ENCODE results near the gene DEDD. TPM values are rescaled to one million over a fixed set of nuclear protein-coding genes. Genes with fewer than 3 reads are reported as not detected.
A peak's percentile ranks its signal among the peaks of the same experiment; 100 is the strongest.

The DEDD gene
- total and polyA plus RNA-seq, 10 of the 15 experiments (the other 5 are each of a cell fraction or from before 2014, with no cell fraction given): 13.6 to 33.9 (median 30.3) TPM

DNA sequence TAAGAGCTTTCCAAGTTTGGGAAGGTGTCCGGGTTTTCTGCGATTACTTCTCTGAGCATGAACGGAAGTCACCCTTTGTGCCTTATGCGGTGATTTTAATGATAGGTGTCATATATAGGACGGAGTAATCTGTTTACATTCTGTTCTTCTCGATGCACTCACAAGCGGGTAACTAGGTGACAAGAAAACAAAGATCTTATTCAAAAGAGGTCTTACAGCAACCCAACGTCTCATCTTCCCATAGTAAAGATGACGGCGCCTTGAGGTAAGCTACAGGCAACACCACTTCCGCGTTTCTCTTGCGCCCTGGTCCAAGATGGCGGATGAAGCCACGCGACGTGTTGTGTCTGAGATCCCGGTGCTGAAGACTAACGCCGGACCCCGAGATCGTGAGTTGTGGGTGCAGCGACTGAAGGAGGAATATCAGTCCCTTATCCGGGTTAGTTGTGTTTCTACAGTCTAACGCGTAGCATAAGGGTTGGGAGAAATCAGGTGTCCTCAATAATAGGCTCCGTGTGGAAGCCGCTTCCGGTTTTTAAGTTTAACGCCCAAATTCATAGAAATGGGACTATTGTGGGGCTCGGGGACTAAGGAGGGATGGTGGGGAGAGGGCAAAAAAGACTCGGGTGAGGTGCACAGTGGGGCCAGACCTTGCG is 21.3 kb upstream of the DEDD start, which contains the start of gene UFC1 (continued):
- TF ChIP-seq BACH1 (IDR thresholded peaks at IDR 0.05; ENCODE audit: borderline replicate concordance) (no peak), JUNB (IDR thresholded peaks at IDR 0.05) (no peak), HDGF (IDR thresholded peaks at IDR 0.05) (no peak), POU2F2 (IDR thresholded peaks at IDR 0.05; ENCODE audit: borderline replicate concordance, low read depth, low read length) (peak; percentile 71; the same call in 2 of the 3 replicates), LARP7 (IDR thresholded peaks at IDR 0.05) (no peak), IKZF2 (IDR thresholded peaks at IDR 0.05) (0 out of 4 replicates have a peak, but pooled peaks of 1 of the 2 experiments have one; percentile 10), BCL11A (IDR thresholded peaks at IDR 0.05; ENCODE audit: low read depth, low read length) (no peak), NFIC (IDR thresholded peaks at IDR 0.05; ENCODE audit: low read depth, low read length) (peak; percentile 48; the same call in 1 of the 2 replicates), CREB1 (IDR thresholded peaks at IDR 0.05; ENCODE audit: low read depth) (peak; percentile 71; the same call in 1 of the 2 replicates), MEF2A (IDR thresholded peaks at IDR 0.05; ENCODE audit: insufficient read depth, low read depth, low read length) (no peak), SIN3A (IDR thresholded peaks at IDR 0.05; ENCODE audit: low read depth, low read length) (peak; percentile 87), MXI1 (IDR thresholded peaks at IDR 0.05; ENCODE audit: low read depth, low read length) (no peak; the same call in 1 of the 2 replicates), SMAD5 (IDR thresholded peaks at IDR 0.05; ENCODE audit: low read depth) (peak; percentile 71; the same call in 1 of the 2 replicates), ETV6 (conservative IDR thresholded peaks at IDR 0.05 in 1 of 2, IDR thresholded peaks at IDR 0.05 in 1 of 2; ENCODE audit: borderline replicate concordance in 1 of 2, low read depth in 1 of 2) (no peak), CBFB (IDR thresholded peaks at IDR 0.05; ENCODE audit: low read depth) (peak; percentile 85), NBN (IDR thresholded peaks at IDR 0.05) (peak; percentile 90), IRF4 (IDR thresholded peaks at IDR 0.05; ENCODE audit: low read depth, low read length) (no peak), TCF12 (IDR thresholded peaks at IDR 0.05; ENCODE audit: low read depth, low read length) (0 out of 2 replicates have a peak, but pooled peaks have one; percentile 38), GABPA (IDR thresholded peaks at IDR 0.05; ENCODE audit: low read depth) (peak; percentile 98), SREBF2 (IDR thresholded peaks at IDR 0.05; ENCODE audit: low read length) (no peak)
- TF ChIP-seq, protein P1, sequence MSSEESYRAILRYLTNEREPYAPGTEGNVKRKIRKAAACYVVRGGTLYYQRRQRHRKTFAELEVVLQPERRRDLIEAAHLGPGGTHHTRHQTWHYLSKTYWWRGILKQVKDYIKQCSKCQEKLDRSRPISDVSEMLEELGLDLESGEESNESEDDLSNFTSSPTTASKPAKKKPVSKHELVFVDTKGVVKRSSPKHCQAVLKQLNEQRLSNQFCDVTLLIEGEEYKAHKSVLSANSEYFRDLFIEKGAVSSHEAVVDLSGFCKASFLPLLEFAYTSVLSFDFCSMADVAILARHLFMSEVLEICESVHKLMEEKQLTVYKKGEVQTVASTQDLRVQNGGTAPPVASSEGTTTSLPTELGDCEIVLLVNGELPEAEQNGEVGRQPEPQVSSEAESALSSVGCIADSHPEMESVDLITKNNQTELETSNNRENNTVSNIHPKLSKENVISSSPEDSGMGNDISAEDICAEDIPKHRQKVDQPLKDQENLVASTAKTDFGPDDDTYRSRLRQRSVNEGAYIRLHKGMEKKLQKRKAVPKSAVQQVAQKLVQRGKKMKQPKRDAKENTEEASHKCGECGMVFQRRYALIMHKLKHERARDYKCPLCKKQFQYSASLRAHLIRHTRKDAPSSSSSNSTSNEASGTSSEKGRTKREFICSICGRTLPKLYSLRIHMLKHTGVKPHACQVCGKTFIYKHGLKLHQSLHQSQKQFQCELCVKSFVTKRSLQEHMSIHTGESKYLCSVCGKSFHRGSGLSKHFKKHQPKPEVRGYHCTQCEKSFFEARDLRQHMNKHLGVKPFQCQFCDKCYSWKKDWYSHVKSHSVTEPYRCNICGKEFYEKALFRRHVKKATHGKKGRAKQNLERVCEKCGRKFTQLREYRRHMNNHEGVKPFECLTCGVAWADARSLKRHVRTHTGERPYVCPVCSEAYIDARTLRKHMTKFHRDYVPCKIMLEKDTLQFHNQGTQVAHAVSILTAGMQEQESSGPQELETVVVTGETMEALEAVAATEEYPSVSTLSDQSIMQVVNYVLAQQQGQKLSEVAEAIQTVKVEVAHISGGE (CRISPR knock-in tag; IDR thresholded peaks at IDR 0.05): peak; percentile 89
- TF ChIP-seq, protein P2, sequence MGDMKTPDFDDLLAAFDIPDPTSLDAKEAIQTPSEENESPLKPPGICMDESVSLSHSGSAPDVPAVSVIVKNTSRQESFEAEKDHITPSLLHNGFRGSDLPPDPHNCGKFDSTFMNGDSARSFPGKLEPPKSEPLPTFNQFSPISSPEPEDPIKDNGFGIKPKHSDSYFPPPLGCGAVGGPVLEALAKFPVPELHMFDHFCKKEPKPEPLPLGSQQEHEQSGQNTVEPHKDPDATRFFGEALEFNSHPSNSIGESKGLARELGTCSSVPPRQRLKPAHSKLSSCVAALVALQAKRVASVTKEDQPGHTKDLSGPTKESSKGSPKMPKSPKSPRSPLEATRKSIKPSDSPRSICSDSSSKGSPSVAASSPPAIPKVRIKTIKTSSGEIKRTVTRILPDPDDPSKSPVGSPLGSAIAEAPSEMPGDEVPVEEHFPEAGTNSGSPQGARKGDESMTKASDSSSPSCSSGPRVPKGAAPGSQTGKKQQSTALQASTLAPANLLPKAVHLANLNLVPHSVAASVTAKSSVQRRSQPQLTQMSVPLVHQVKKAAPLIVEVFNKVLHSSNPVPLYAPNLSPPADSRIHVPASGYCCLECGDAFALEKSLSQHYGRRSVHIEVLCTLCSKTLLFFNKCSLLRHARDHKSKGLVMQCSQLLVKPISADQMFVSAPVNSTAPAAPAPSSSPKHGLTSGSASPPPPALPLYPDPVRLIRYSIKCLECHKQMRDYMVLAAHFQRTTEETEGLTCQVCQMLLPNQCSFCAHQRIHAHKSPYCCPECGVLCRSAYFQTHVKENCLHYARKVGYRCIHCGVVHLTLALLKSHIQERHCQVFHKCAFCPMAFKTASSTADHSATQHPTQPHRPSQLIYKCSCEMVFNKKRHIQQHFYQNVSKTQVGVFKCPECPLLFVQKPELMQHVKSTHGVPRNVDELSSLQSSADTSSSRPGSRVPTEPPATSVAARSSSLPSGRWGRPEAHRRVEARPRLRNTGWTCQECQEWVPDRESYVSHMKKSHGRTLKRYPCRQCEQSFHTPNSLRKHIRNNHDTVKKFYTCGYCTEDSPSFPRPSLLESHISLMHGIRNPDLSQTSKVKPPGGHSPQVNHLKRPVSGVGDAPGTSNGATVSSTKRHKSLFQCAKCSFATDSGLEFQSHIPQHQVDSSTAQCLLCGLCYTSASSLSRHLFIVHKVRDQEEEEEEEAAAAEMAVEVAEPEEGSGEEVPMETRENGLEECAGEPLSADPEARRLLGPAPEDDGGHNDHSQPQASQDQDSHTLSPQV (IDR thresholded peaks at IDR 0.05): no peak

Data from GM12878 (cell line).